GM21423 (cell line): ENCODE measurements around the gene PRKCA.

Experiments
- ATAC-seq: cut with Tn5 transposase; IDR thresholded peaks from one replicate; pipeline ENCODE4 v1.9.1; 2021; ENCODE audit warnings: mild to moderate bottlenecking, moderate library complexity; ENCODE audit not compliant: unreplicated experiment

Gene PRKCA

GRCh38 chr17:66809408-66809807 is 507.0 kb downstream of the PRKCA start:
- ATAC-seq = no peak

GRCh38 chr17:66810951-66811682 is 508.7 kb downstream of the PRKCA start:
- no peak for ATAC-seq

- no peak for ATAC-seq
Measured at GRCh38 chr17:66811683-66812054, 509.3 kb downstream of the PRKCA start.

- no peak for ATAC-seq
Measured at GRCh38 chr17:66812571-66812970, 510.2 kb downstream of the PRKCA start.

GRCh38 chr17:66813296-66813695 is 510.9 kb downstream of the PRKCA start:
- no peak for ATAC-seq

GRCh38 chr17:66814026-66814425 is 511.6 kb downstream of the PRKCA start:
- no peak for ATAC-seq

- no peak for ATAC-seq
Measured at GRCh38 chr17:66814570-66814969, 512.2 kb downstream of the PRKCA start.

GRCh38 chr17:66817750-66818149 is 515.3 kb downstream of the PRKCA start:
- no peak for ATAC-seq

- ATAC-seq = no peak
Measured at GRCh38 chr17:66819466-66819865, 517.1 kb downstream of the PRKCA start.

- ATAC-seq = no peak
Measured at GRCh38 chr17:66822009-66822408, 519.6 kb downstream of the PRKCA start.

- no peak for ATAC-seq
Measured at GRCh38 chr17:66826856-66827255, 524.4 kb downstream of the PRKCA start.

- no peak for ATAC-seq
Measured at GRCh38 chr17:66829386-66829864, 527.0 kb downstream of the PRKCA start.

- no peak for ATAC-seq
Measured at GRCh38 chr17:66829883-66830282, 527.5 kb downstream of the PRKCA start.

GRCh38 chr17:66830451-66830850 is 528.0 kb downstream of the PRKCA start:
- no peak for ATAC-seq

- ATAC-seq = no peak
Measured at GRCh38 chr17:66831383-66832210, 529.2 kb downstream of the PRKCA start.

- no peak for ATAC-seq
Measured at GRCh38 chr17:66833201-66833600, 530.8 kb downstream of the PRKCA start.

- ATAC-seq = no peak
Measured at GRCh38 chr17:66834426-66834918, 532.1 kb downstream of the PRKCA start.

- no peak for ATAC-seq
Measured at GRCh38 chr17:66834919-66835454, 532.6 kb downstream of the PRKCA start, which contains the start of gene CACNG5. Gene CACNG5 (plus strand): TSS chr17:66835117. CDS start chr17:66877333, 42,216 bp downstream.

GRCh38 chr17:66835476-66835875 is 533.1 kb downstream of the PRKCA start:
- no peak for ATAC-seq

- ATAC-seq = no peak
Measured at GRCh38 chr17:66836063-66837005, 533.9 kb downstream of the PRKCA start.
